Neuronal stem cell (in vitro differentiated cells): Measurements from ENCODE around the gene TBX1.
A peak's percentile ranks its signal among the peaks of the same experiment; 100 is the strongest.

Source experiments
- DNase-seq: peaks from one replicate; pipeline ENCODE4 v3.0.0-alpha.2; 2013; ENCODE audit warnings: low spot score
- H2AFZ ChIP-seq: one replicate; pipeline ENCODE4 v1.6.1; 2013; ENCODE audit warnings: mild to moderate bottlenecking, low read length, inconsistent platforms
- H2AK5ac ChIP-seq: 2 replicates; pipeline ENCODE4 v1.6.1; 2013; ENCODE audit warnings: low read depth, mild to moderate bottlenecking, inconsistent platforms, low read length, moderate library complexity, mixed read lengths
- H2BK120ac ChIP-seq: 2 replicates; pipeline ENCODE4 v1.6.1; 2013; ENCODE audit warnings: low read depth, mild to moderate bottlenecking, inconsistent platforms, low read length, moderate library complexity, mixed read lengths
- H2BK12ac ChIP-seq: one replicate; pipeline ENCODE4 v1.6.1; 2013; ENCODE audit warnings: low read length, inconsistent platforms
- H2BK15ac ChIP-seq: 2 replicates; pipeline ENCODE4 v1.6.1; 2013; ENCODE audit warnings: mild to moderate bottlenecking, low read length, inconsistent platforms, mixed read lengths
- H2BK5ac ChIP-seq: one replicate; pipeline ENCODE4 v1.6.1; 2013; ENCODE audit warnings: inconsistent platforms, mild to moderate bottlenecking, low read length, moderate library complexity
- H3K14ac ChIP-seq: one replicate; pipeline ENCODE4 v1.6.1; 2013; ENCODE audit warnings: low read length, inconsistent platforms
- H3K18ac ChIP-seq: 2 replicates; pipeline ENCODE4 v1.6.1; 2013; ENCODE audit warnings: low read length, inconsistent platforms
- H3K23ac ChIP-seq: 2 replicates; pipeline ENCODE4 v1.6.1; 2013; ENCODE audit warnings: low read depth, mild to moderate bottlenecking, mixed read lengths, low read length, inconsistent platforms; ENCODE audit not compliant: poor library complexity
- H3K27ac ChIP-seq: replicated peaks from 3 replicates; pipeline ENCODE4 v1.5.1; 2013; ENCODE audit warnings: low read length, inconsistent platforms
- H3K27me3 ChIP-seq, 3 experiments: 2 replicates each; pipeline ENCODE4 v1.6.1; 2013; ENCODE audit warnings: low read length in 3 of 3, mild to moderate bottlenecking in 2 of 3, inconsistent platforms in 1 of 3, low read depth in 1 of 3, mixed read lengths in 1 of 3, moderate library complexity in 1 of 3; ENCODE audit not compliant: control insufficient read depth in 3 of 3, insufficient read depth in 3 of 3
- H3K36me3 ChIP-seq, 2 donors: replicated peaks in 1 of 2; 2 replicates each; pipeline ENCODE4 v1.6.1; 2013; ENCODE audit warnings: low read length in 2 of 2; ENCODE audit not compliant: control insufficient read depth in 2 of 2, insufficient read depth in 2 of 2
- H3K4ac ChIP-seq: 2 replicates; pipeline ENCODE4 v1.6.1; 2013; ENCODE audit warnings: inconsistent platforms, mild to moderate bottlenecking, low read length, moderate library complexity
- H3K4me1 ChIP-seq, 2 donors: 1 replicate in 1 of 2; 2 replicates in 1 of 2; pipeline ENCODE4 v1.6.1; 2013; ENCODE audit warnings: low read length in 2 of 2, low read depth in 1 of 2; ENCODE audit not compliant: control insufficient read depth in 2 of 2, insufficient read depth in 1 of 2
- H3K4me2 ChIP-seq: one replicate; pipeline ENCODE4 v1.6.1; 2013; ENCODE audit warnings: mild to moderate bottlenecking, low read length, inconsistent platforms; ENCODE audit not compliant: insufficient read depth, poor library complexity, severe bottlenecking
- H3K4me3 ChIP-seq, 2 donors: 2 replicates each; pipeline ENCODE4 v1.5.1; 2013; ENCODE audit warnings: low read length in 2 of 2, mild to moderate bottlenecking in 2 of 2, inconsistent platforms in 1 of 2, moderate library complexity in 1 of 2
- H3K79me1 ChIP-seq: one replicate; pipeline ENCODE4 v1.6.1; 2013; ENCODE audit warnings: low read depth, mild to moderate bottlenecking, inconsistent platforms, low read length, moderate library complexity
- H3K9ac ChIP-seq: one replicate; pipeline ENCODE4 v1.6.1; 2013; ENCODE audit warnings: mild to moderate bottlenecking, low read depth, low read length, inconsistent platforms; ENCODE audit not compliant: poor library complexity
- H3K9me3 ChIP-seq, 2 donors: replicated peaks in 1 of 2; 2 replicates each; pipeline versions ENCODE3 to v1.6.1; 2013; ENCODE audit warnings: low read length in 2 of 2, mild to moderate bottlenecking in 2 of 2, inconsistent platforms in 1 of 2, low read depth in 1 of 2, mixed read lengths in 1 of 2, moderate library complexity in 1 of 2; ENCODE audit not compliant: control insufficient read depth in 2 of 2, insufficient read depth in 1 of 2
- H4K8ac ChIP-seq: one replicate; pipeline ENCODE4 v1.6.1; 2013; ENCODE audit warnings: low read depth, mild to moderate bottlenecking, inconsistent platforms, low read length, moderate library complexity
- H4K91ac ChIP-seq: one replicate; pipeline ENCODE4 v1.6.1; 2013; ENCODE audit warnings: low read length, low read depth, mild to moderate bottlenecking, inconsistent platforms; ENCODE audit not compliant: poor library complexity
- WGBS, 2 donors: extraction: QIAGEN DNeasy Blood & Tissue Kit; methylation state at CpG; one replicate each; pipeline ENCODE4 v1.1.7; 2013; ENCODE audit warnings: missing lambda C conversion rate in 2 of 2, mixed read lengths in 1 of 2; ENCODE audit not compliant: insufficient read length in 2 of 2, insufficient replicate concordance in 1 of 2; ENCODE audit errors: extremely low coverage in 2 of 2; 5-methylcytosine and 5-hydroxymethylcytosine counted together

TBX1 gene

GRCh38 chr22:19729507-19729906 is 31.1 kb upstream of the TBX1 start:
- H3K23ac ChIP-seq, result no peak overlapping the region
- no CpG with 5 or more reads among the region's 9 CpGs for WGBS, 2 donors
- DNase-seq, result no peak
- peak overlapping the region; percentile 33 for H2BK5ac ChIP-seq
- no peak overlapping the region for H3K4ac ChIP-seq
- no peak overlapping the region for H2BK120ac ChIP-seq
- no peak overlapping the region for H3K4me3 ChIP-seq
- H3K14ac ChIP-seq, result no peak overlapping the region
- no peak overlapping the region for H2BK12ac ChIP-seq
- H3K27ac ChIP-seq, result no peak overlapping the region
- no peak overlapping the region for H4K91ac ChIP-seq
- no peaks in the 10 kb centered on the region for H3K36me3 ChIP-seq
- peaks cover 7% of the 10 kb centered on the region in 2 donors for H3K4me1 ChIP-seq
- H3K9me3 ChIP-seq, result peaks cover 3 to 8% of the 10 kb centered on the region in 2 donors
- H3K9ac ChIP-seq, result no peak overlapping the region
- H3K18ac ChIP-seq, result no peak overlapping the region
- peaks cover 24 to 77% (median 48%) of the 10 kb centered on the region in 3 experiments for H3K27me3 ChIP-seq
- H2BK15ac ChIP-seq, result peak overlapping the region; percentile 77
- H2AK5ac ChIP-seq, result peak overlapping the region; percentile 82
- no peaks in the 10 kb centered on the region for H3K79me1 ChIP-seq
- H3K4me2 ChIP-seq, result no peak overlapping the region
- H4K8ac ChIP-seq, result no peak overlapping the region
- no peak overlapping the region for H2AFZ ChIP-seq

- Histone ChIP-seq H2BK120ac (no peak overlapping the region), H2BK15ac (peak overlapping the region; percentile 69), H2BK12ac (peak overlapping the region; percentile 64), H3K79me1 (no peaks in the 10 kb centered on the region), H3K4me2 (no peak overlapping the region), H3K23ac (peak overlapping the region; percentile 100), H3K36me3 (no peaks in the 10 kb centered on the region), H4K91ac (no peak overlapping the region), H3K18ac (peak overlapping the region; percentile 77), H2BK5ac (peak overlapping the region; percentile 33), H2AFZ (peak overlapping the region; percentile 87), H4K8ac (no peak overlapping the region), H3K14ac (no peak overlapping the region), H3K4ac (no peak overlapping the region), H3K4me1 (peaks cover 3 to 7% of the 10 kb centered on the region in 2 donors), H3K27me3 (peaks cover 17 to 76% (median 41%) of the 10 kb centered on the region in 3 experiments), H3K9me3 (peaks cover 3 to 7% of the 10 kb centered on the region in 2 donors), H3K27ac (no peak overlapping the region), H2AK5ac (peak overlapping the region; percentile 82), H3K9ac (peak overlapping the region; percentile 26), H3K4me3 (no peak overlapping the region)
- no peak for DNase-seq
- WGBS, 2 donors, result no CpG with 5 or more reads among the region's 8 CpGs
Observed at GRCh38 chr22:19730198-19730597, 30.4 kb upstream of the TBX1 start.

DNA sequence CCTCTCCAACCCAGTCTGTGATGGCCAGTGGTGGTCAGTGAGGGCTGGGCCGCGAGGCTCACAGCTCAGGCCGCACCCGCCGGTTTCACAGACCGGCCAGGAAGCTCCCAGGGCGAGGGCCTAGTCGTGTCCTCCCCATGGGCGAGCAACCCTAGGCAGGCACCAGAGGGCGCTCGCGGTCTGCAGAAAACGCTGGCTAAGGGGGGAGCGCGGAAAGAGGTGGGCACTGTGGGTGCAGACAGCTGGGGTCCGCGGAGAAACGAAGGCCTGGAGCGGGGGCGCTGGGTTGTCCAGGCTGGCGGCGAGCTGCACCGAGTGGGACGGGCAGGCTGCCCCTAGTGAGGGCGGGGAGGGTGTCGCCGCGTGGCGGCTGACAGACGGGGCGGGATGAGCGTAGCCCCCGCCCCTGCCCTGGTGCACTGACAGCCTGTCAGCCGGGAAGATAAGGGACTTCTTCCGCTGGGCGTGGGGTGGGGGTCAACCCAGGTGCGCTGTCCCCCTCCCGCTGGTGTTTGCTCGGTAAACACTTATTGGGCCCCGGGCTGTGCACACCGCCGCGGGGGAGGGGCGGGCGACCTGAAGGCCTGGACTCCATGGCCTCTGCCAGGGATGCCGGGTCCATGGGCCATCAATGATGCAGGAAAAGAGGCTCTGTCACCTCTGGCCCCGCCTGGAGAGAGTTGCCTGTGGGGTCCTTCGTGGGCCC is 29.8 kb upstream of the TBX1 start:
- Histone ChIP-seq H3K27ac (no peak overlapping the region), H3K27me3 (peaks cover 13 to 77% (median 36%) of the 10 kb centered on the region in 3 experiments), H3K14ac (peak overlapping the region; percentile 47), H3K4me2 (peak overlapping the region; percentile 86), H4K91ac (no peak overlapping the region), H2BK15ac (peak overlapping the region; percentile 39), H3K9ac (peak overlapping the region; percentile 26), H3K79me1 (no peaks in the 10 kb centered on the region), H2AFZ (peak overlapping the region; percentile 87), H3K4me3 (peak overlapping the region; percentile 19 to 51), H2BK120ac (no peak overlapping the region), H4K8ac (no peak overlapping the region), H2BK5ac (peak overlapping the region; percentile 33), H3K4me1 (peaks cover 3 to 7% of the 10 kb centered on the region in 2 donors), H3K4ac (no peak overlapping the region), H3K23ac (peak overlapping the region; percentile 100), H3K9me3 (peaks cover 3 to 4% of the 10 kb centered on the region in 2 donors), H3K18ac (peak overlapping the region; percentile 95), H3K36me3 (no peaks in the 10 kb centered on the region), H2AK5ac (peak overlapping the region; percentile 93), H2BK12ac (peak overlapping the region; percentile 3)
- no CpG with 5 or more reads among the region's 48 CpGs for WGBS, 2 donors
- peak; percentile 79 for DNase-seq

DNA sequence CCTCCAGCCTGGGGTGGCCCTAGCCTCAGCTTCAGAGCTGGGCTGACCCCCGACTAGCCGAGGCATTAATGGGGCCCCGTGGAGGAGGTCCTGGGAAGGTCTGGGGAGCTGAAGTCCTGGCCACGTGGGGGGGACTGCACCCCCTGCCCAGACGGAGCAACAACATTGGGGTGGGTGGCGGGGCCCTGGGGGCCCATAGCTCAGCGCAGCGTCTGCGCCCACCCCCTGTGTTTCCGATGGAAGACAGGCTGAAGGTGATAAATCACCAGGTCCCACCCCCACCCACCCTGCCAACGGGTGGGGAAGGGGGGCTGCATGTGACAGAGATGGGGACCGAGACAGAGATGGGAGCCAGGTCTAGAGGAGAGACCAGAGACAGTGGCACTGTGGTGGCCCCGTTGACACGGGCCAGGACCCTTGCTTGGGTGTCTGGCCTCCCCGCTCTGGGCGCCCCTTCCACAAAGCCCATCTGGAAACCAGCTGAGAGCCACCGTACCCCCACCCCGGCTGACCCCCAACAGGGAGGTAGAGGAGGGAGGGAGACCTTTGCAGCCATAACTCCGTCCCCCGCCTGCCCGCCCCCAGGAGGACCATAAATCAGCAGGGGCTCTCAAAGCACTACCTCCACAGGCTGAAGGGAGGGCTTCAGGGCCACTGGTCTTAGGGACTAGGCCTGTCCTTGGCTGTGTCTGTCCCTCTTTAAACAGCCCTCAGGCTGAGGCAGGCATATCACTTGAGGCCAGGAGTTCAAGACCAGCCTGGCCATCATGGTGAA is 29.0 kb upstream of the TBX1 start:
- no peak overlapping the region for H2BK15ac ChIP-seq
- H3K27ac ChIP-seq, result no peak overlapping the region
- H2BK120ac ChIP-seq, result no peak overlapping the region
- no peak overlapping the region for H3K14ac ChIP-seq
- no peaks in the 10 kb centered on the region for H3K79me1 ChIP-seq
- H2BK12ac ChIP-seq, result no peak overlapping the region
- no CpG with 5 or more reads among the region's 21 CpGs for WGBS, 2 donors
- peak overlapping the region; percentile 93 for H2AK5ac ChIP-seq
- H2BK5ac ChIP-seq, result peak overlapping the region; percentile 33
- peaks cover 3 to 7% of the 10 kb centered on the region in 2 donors for H3K4me1 ChIP-seq
- H3K23ac ChIP-seq, result peak overlapping the region; percentile 100
- no peak overlapping the region for H4K8ac ChIP-seq
- peaks cover 3 to 4% of the 10 kb centered on the region in 2 donors for H3K9me3 ChIP-seq
- no peak overlapping the region for H3K4me2 ChIP-seq
- no peak for DNase-seq
- no peak overlapping the region for H2AFZ ChIP-seq
- H3K4ac ChIP-seq, result peak overlapping the region; percentile 10
- H3K4me3 ChIP-seq, result no peak overlapping the region
- H3K36me3 ChIP-seq, result no peaks in the 10 kb centered on the region
- peaks cover 9 to 77% (median 29%) of the 10 kb centered on the region in 3 experiments for H3K27me3 ChIP-seq
- H4K91ac ChIP-seq, result no peak overlapping the region
- H3K18ac ChIP-seq, result peak overlapping the region; percentile 95
- H3K9ac ChIP-seq, result no peak overlapping the region
